K562 (cell line): ENCODE data around the gene ADNP. TPM values are rescaled to one million over a fixed set of nuclear protein-coding genes. Genes with fewer than 3 reads are reported as not detected.
A peak's percentile ranks its signal among the peaks of the same experiment; 100 is the strongest.

Experiments used
- ATAC-seq: fragments of 200-7000 bp; cut with Tn5 transposase; 3 replicates; pipeline ENCODE4 v1.9.1; 2020; ENCODE audit warnings: moderate library complexity
- BruUV-seq: library from RNA; stranded (reverse); fragments of 400-500 nt; replicated peaks from 2 replicates; lab custom pipeline; 2021; lab: Mats Ljungman, UMichigan
- CTCF ChIA-PET: fragments of 300-600 bp; formaldehyde crosslinking; extraction: SDS; loops from one replicate; lab custom pipeline; 2021; ENCODE audit warnings: low intra/inter-chr PET ratio; lab: Yijun Ruan, JAX
- POLR2A ChIA-PET: fragments of 300-600, 350-650 bp; sonication (Branson Sonifier 250); formaldehyde crosslinking; extraction: SDS; loops from one replicate; lab custom pipeline; 2021; ENCODE audit warnings: antibody characterized with exemption, inconsistent platforms; lab: Yijun Ruan, JAX
- DNase-seq, 4 experiments: peaks; one replicate each; pipeline versions ENCODE4 v3.0.0 to v3.0.0-alpha.2; 2011 to 2018; ENCODE audit warnings: low spot score in 3 of 4, mixed read lengths in 3 of 4; ENCODE audit errors: extremely low read depth in 1 of 4
- FAIRE-seq: peaks from 2 replicates; lab custom pipeline; 2011; peaks lifted over from hg19 to GRCh38; lab: Jason Lieb, UNC
- H2AFZ ChIP-seq: 2 replicates; pipeline ENCODE4 v1.6.0; 2011; ENCODE audit warnings: low read depth, low read length, control low read depth, inconsistent platforms
- H3K27ac ChIP-seq: fragments of 200-600 bp; 3 replicates; pipeline ENCODE4 v1.8.0; 2011; ENCODE audit warnings: low read depth, mild to moderate bottlenecking, control low read depth, inconsistent platforms, low read length, moderate library complexity, mixed read lengths; ENCODE audit errors: extremely low read depth
- H3K27me3 ChIP-seq, 2 experiments: fragments of 300-600 bp in 1 of 2; 2 replicates in 1 of 2; 3 replicates in 1 of 2; pipeline versions ENCODE4 v1.6.0 to v1.8.0; 2011; ENCODE audit warnings: inconsistent platforms in 2 of 2, low read length in 2 of 2, mild to moderate bottlenecking in 1 of 2, mixed read lengths in 1 of 2, moderate library complexity in 1 of 2; ENCODE audit not compliant: control insufficient read depth in 2 of 2, insufficient read depth in 2 of 2
- H3K36me3 ChIP-seq: fragments of 300-600 bp; 3 replicates; pipeline ENCODE4 v1.8.0; 2011; ENCODE audit warnings: mild to moderate bottlenecking, low read length, inconsistent platforms; ENCODE audit not compliant: control insufficient read depth, insufficient read depth
- H3K4me1 ChIP-seq, 2 experiments: fragments of 200-600 bp in 1 of 2; replicated peaks in 1 of 2; 2 replicates in 1 of 2; 3 replicates in 1 of 2; pipeline versions ENCODE4 v1.5.1 to v1.8.0; 2011; ENCODE audit warnings: inconsistent platforms in 2 of 2, low read length in 2 of 2, mild to moderate bottlenecking in 1 of 2, mixed read lengths in 1 of 2, moderate library complexity in 1 of 2; ENCODE audit not compliant: control insufficient read depth in 2 of 2, insufficient read depth in 2 of 2
- H3K4me2 ChIP-seq: 2 replicates; pipeline ENCODE4 v1.6.1; 2011; ENCODE audit warnings: low read length, control low read depth, inconsistent platforms, mixed read lengths; ENCODE audit not compliant: insufficient read depth
- H3K4me3 ChIP-seq: fragments of 200-600 bp; sonication (generic), shearing (Covaris generic); 2 replicates; pipeline ENCODE4 v1.5.1; 2016; ENCODE audit warnings: control low read depth, inconsistent platforms
- H3K79me2 ChIP-seq: fragments of 200-600 bp; 3 replicates; pipeline ENCODE4 v1.8.0; 2011; ENCODE audit warnings: low read length, inconsistent platforms; ENCODE audit not compliant: control insufficient read depth, insufficient read depth
- H3K9ac ChIP-seq, 2 experiments: 2 replicates each; pipeline versions ENCODE4 v1.6.0 to v1.6.1; 2011; ENCODE audit warnings: low read depth in 2 of 2, low read length in 2 of 2, control low read depth in 1 of 2, inconsistent platforms in 1 of 2, mild to moderate bottlenecking in 1 of 2, mixed read lengths in 1 of 2; ENCODE audit not compliant: insufficient read depth in 1 of 2
- H3K9me1 ChIP-seq: one replicate; pipeline ENCODE4 v1.6.0; 2011; ENCODE audit warnings: inconsistent platforms, mild to moderate bottlenecking, low read length, moderate library complexity; ENCODE audit not compliant: control insufficient read depth, insufficient read depth
- H3K9me3 ChIP-seq: replicated peaks from 2 replicates; pipeline ENCODE4 v1.5.1; 2011; ENCODE audit warnings: low read depth, low read length, inconsistent platforms; ENCODE audit not compliant: control insufficient read depth, insufficient read depth
- H4K20me1 ChIP-seq: replicated peaks from 2 replicates; pipeline ENCODE4 v1.6.1; 2011; ENCODE audit warnings: low read length, inconsistent platforms, mixed read lengths; ENCODE audit not compliant: control insufficient read depth, insufficient read depth
- NBN ChIP-seq: fragments of 450-650 bp; IDR thresholded peaks from 2 replicates; pipeline ENCODE4 v1.6.1; 2016; ENCODE audit warnings: low read depth, mild to moderate bottlenecking
- NFYB ChIP-seq: IDR thresholded peaks from 2 replicates; pipeline ENCODE4 v1.6.1; 2011; ENCODE audit warnings: mild to moderate bottlenecking, moderate library complexity; ENCODE audit not compliant: insufficient read length; ENCODE audit errors: extremely low read depth
- SMAD3 ChIP-seq: fragments of 450-650 bp; formaldehyde crosslinking; conservative IDR thresholded peaks from 2 replicates; pipeline ENCODE4 v1.4.0; 2020; ENCODE audit warnings: mild to moderate bottlenecking
- TAF1 ChIP-seq: IDR thresholded peaks from 2 replicates; pipeline ENCODE4 v1.6.1; 2011; ENCODE audit warnings: mild to moderate bottlenecking, low read length, moderate library complexity; ENCODE audit not compliant: insufficient read depth, control insufficient read depth, severe bottlenecking; ENCODE audit errors: extremely low read depth
- WGBS: fragments of 100-300 bp; shearing (Covaris generic); methylation state at CpG from one replicate; pipeline ENCODE4 v1.1.6; 2016; ENCODE audit warnings: low coverage, mixed read lengths; ENCODE audit not compliant: insufficient coverage; ENCODE audit errors: missing lambda C conversion rate; 5-methylcytosine and 5-hydroxymethylcytosine counted together
- in situ Hi-C: fragments of 300-500 bp; cut with MboI; formaldehyde crosslinking; loops from 4 replicates; pipeline ENCODE4 v1.15.0; 2018; ENCODE audit warnings: inconsistent platforms, mixed read lengths
- intact Hi-C: fragments of 100-400 bp; cut with micrococcal nuclease; formaldehyde crosslinking; loops from 2 replicates; pipeline ENCODE4 v1.14.2; 2022
- polyA plus RNA-seq, 8 experiments: library from polyadenylated mRNA; depleted of rRNA in 4 of 8; stranded (reverse) in 5 of 8; unstranded in 3 of 8; fragments of >200 nt; fragmentation: Nextera tagmentation in 2 of 8; fragmentation: Illumina TruSeq in 1 of 8; extraction: Ambion mirVana in 2 of 8; extraction: Trizol in 1 of 8; gene quantifications; 2 replicates each; pipeline versions ENCODE4 v1.2.1 to v1.2.3, GENCODE V29; 2011 to 2014; ENCODE audit warnings: inconsistent platforms in 1 of 8, missing spikeins in 1 of 8
- total RNA-seq, 7 experiments: library from RNA; depleted of rRNA in 6 of 7; stranded (reverse); fragments of >200 nt in 6 of 7; fragmentation: Illumina TruSeq in 2 of 7; extraction: Trizol in 2 of 7; gene quantifications; 2 replicates each; pipeline versions ENCODE4 v1.2.1 to v1.2.3, GENCODE V29; 2011 to 2021; ENCODE audit warnings: low replicate concordance in 1 of 7
- TF ChIP-seq, protein P1 (sequence below): fragments of 250-450 bp; sonication (Bioruptor Pico); IDR thresholded peaks from 2 replicates; pipeline ENCODE4 v1.8.0; 2022; ENCODE audit warnings: inconsistent platforms, mild to moderate bottlenecking, moderate library complexity, borderline replicate concordance
- TF ChIP-seq, protein P2 (sequence below): fragments of 450-650 bp; IDR thresholded peaks from 2 replicates; pipeline ENCODE4 v1.6.1; 2017; ENCODE audit warnings: mild to moderate bottlenecking, moderate library complexity
- TF ChIP-seq, protein P3 (sequence below): fragments of 250-450 bp; sonication (Bioruptor Pico); IDR thresholded peaks from 2 replicates; pipeline ENCODE4 v1.5.0; 2021; ENCODE audit warnings: mild to moderate bottlenecking, borderline replicate concordance
- TF ChIP-seq, protein P4 (sequence below): fragments of 250-450 bp; sonication (Bioruptor Pico); IDR thresholded peaks from 2 replicates; pipeline ENCODE4 v1.5.0; 2022; ENCODE audit warnings: mild to moderate bottlenecking

ADNP gene
- total and polyA plus RNA-seq, 9 of the 15 experiments (the other 6 are each of a cell fraction or from before 2014, with no cell fraction given): 17.8 to 59.9 (median 25.3) TPM

DNA sequence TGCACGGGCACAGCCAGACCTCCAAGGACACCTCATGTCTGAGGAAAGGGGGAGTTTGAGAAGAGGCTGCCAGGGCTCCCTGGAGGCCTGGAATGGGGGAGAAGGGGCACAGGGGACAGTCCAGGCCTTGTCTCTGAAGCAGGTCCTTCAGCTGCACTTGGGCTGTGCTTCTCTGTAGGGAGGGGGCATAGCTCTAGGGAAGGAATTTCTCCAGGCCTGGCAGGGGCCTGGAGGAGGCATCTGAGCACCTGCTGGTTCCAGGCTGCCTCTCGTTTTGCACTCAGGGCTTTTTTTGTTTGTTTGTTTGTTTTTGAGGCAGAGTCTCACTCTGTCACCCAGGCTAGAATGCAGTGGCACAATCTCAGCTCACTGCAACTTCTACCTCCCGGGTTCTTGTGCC is 68.7 kb downstream of the ADNP start (continued):
- no peak for TF ChIP-seq SMAD3
- no peak for TF ChIP-seq NFYB

DNA sequence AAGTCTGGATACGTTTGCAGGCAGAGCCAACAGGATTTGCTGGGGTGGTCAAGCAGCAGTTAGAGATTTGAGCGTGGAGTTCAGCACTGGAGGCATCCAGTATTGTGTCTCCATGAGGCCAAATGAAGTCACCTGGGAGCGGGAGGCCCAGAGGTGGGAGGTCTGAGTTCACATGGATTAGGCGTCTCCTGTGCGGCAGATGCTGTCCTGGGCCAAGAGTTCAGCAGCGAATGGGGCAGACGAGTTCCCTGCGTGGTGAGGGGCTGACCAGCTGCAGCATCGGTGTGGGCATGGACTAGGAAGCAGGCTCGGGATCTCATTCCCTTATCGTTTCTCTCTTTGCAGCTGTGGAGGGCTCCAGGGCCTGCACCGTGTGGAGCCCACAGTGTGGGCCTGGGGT is 70.2 kb downstream of the ADNP start:
- FAIRE-seq (no peak), DNase-seq (no peak), ATAC-seq (no peak; the same call in 1 of the 3 replicates)
- peak overlapping the region in 1 of 2 experiments; percentile 36; a peak in 1 of 4 replicates for H3K9ac ChIP-seq
- intact Hi-C loops (no loop called here), in situ Hi-C loops (no loop called here)
- WGBS: 24% methylated on average over 12 of the region's 12 CpGs
- ChIA-PET POLR2A (no interaction called here), CTCF (no interaction called here)
- H3K9me1 ChIP-seq: no peaks in the 10 kb centered on the region
- no peaks in the 10 kb centered on the region for H3K79me2 ChIP-seq
- no peak overlapping the region for H2AFZ ChIP-seq
- peaks cover 14 to 39% of the 10 kb centered on the region in 2 experiments; a peak in 4 of 5 replicates for H3K27me3 ChIP-seq
- no peak overlapping the region for H3K4me3 ChIP-seq
- BruUV-seq: no TSS peak
- H3K4me1 ChIP-seq: peaks cover 0 to 5% of the 10 kb centered on the region in 2 experiments; a peak in 3 of 5 replicates
- H3K36me3 ChIP-seq: no peaks in the 10 kb centered on the region
- H4K20me1 ChIP-seq: no peaks in the 10 kb centered on the region; the same call in 1 of the 2 replicates
- H3K27ac ChIP-seq: no peak overlapping the region
- TF ChIP-seq TAF1: no peak
- TF ChIP-seq, protein P1, sequence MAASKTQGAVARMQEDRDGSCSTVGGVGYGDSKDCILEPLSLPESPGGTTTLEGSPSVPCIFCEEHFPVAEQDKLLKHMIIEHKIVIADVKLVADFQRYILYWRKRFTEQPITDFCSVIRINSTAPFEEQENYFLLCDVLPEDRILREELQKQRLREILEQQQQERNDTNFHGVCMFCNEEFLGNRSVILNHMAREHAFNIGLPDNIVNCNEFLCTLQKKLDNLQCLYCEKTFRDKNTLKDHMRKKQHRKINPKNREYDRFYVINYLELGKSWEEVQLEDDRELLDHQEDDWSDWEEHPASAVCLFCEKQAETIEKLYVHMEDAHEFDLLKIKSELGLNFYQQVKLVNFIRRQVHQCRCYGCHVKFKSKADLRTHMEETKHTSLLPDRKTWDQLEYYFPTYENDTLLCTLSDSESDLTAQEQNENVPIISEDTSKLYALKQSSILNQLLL: no peak
- TF ChIP-seq NBN: no peak
- TF ChIP-seq, protein P2, sequence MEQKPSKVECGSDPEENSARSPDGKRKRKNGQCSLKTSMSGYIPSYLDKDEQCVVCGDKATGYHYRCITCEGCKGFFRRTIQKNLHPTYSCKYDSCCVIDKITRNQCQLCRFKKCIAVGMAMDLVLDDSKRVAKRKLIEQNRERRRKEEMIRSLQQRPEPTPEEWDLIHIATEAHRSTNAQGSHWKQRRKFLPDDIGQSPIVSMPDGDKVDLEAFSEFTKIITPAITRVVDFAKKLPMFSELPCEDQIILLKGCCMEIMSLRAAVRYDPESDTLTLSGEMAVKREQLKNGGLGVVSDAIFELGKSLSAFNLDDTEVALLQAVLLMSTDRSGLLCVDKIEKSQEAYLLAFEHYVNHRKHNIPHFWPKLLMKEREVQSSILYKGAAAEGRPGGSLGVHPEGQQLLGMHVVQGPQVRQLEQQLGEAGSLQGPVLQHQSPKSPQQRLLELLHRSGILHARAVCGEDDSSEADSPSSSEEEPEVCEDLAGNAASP: no peak
- TF ChIP-seq, protein P3, sequence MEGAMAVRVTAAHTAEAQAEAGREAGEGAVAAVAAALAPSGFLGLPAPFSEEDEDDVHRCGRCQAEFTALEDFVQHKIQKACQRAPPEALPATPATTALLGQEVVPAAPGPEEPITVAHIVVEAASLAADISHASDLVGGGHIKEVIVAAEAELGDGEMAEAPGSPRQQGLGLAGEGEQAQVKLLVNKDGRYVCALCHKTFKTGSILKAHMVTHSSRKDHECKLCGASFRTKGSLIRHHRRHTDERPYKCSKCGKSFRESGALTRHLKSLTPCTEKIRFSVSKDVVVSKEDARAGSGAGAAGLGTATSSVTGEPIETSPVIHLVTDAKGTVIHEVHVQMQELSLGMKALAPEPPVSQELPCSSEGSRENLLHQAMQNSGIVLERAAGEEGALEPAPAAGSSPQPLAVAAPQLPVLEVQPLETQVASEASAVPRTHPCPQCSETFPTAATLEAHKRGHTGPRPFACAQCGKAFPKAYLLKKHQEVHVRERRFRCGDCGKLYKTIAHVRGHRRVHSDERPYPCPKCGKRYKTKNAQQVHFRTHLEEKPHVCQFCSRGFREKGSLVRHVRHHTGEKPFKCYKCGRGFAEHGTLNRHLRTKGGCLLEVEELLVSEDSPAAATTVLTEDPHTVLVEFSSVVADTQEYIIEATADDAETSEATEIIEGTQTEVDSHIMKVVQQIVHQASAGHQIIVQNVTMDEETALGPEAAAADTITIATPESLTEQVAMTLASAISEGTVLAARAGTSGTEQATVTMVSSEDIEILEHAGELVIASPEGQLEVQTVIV (CRISPR knock-in tag): no peak
- TF ChIP-seq, protein P4, sequence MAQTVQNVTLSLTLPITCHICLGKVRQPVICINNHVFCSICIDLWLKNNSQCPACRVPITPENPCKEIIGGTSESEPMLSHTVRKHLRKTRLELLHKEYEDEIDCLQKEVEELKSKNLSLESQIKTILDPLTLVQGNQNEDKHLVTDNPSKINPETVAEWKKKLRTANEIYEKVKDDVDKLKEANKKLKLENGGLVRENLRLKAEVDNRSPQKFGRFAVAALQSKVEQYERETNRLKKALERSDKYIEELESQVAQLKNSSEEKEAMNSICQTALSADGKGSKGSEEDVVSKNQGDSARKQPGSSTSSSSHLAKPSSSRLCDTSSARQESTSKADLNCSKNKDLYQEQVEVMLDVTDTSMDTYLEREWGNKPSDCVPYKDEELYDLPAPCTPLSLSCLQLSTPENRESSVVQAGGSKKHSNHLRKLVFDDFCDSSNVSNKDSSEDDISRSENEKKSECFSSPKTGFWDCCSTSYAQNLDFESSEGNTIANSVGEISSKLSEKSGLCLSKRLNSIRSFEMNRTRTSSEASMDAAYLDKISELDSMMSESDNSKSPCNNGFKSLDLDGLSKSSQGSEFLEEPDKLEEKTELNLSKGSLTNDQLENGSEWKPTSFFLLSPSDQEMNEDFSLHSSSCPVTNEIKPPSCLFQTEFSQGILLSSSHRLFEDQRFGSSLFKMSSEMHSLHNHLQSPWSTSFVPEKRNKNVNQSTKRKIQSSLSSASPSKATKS (CRISPR knock-in tag): no peak
- H3K9me3 ChIP-seq: no peaks in the 10 kb centered on the region
- no peak overlapping the region for H3K4me2 ChIP-seq
